COLO829 (cell line): ENCODE data around the gene NCOA1.

Source experiments
- DNase-seq: peaks from one replicate; pipeline ENCODE4 v3.0.0; 2012; ENCODE audit warnings: low spot score

NCOA1 gene

DNA sequence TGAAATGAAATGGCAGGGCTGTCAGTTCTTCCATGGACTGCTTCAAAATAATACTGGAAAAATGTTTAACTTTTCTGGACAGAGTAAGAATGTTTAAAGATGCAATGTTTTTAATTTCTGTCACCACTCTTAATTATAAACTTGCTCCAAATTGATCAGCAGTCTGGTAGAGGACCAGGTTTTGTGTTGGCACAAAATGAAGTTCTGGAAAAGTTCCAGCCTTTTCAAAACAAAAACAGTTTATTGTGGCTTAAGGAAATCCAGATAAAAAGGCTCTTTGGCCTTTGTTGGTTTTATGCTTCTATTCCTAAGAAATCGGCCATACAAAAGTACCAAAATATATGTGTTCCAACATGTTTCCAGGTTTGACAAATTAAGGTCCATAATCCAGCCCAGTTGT is 253.3 kb downstream of the NCOA1 start:
- no peak for DNase-seq

DNA sequence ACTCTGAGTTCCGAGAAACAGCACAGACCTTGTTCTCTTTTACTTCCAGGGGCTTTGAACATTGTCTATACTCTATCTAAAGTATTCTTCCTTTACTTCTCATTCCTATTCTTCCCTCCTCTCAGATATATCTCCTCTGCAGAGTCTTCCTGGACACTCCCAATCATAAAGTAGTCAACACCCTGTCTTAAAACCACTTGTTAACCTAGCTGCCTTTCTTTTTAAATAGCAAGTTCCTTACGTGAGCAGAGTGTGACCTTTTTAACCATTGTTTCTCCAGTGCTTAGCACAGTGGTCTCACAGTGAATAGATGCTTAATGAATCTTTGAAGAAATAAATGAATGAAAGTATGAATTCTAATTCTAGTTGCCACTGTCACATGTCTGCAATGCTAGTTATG is 254.8 kb downstream of the NCOA1 start:
- no peak for DNase-seq

DNA sequence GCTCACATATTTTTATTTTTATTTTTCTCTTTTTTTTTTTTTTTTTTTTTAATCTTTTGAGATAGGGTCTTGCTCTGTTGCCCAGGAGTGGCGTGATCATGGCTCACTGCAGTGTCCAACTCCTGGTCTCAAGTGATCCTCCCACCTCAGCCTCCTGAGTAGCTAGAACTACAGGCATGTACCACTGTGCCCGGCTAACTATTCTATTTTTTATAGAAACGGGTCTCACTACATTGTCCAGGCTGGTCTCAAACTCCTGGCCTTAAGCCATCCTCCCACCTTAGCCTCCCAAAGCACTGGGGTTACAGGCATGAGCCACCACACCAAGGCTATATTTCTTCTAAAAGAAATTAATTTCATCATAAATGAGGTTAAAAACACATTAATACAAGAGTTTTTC is 256.2 kb downstream of the NCOA1 start:
- no peak for DNase-seq

DNA sequence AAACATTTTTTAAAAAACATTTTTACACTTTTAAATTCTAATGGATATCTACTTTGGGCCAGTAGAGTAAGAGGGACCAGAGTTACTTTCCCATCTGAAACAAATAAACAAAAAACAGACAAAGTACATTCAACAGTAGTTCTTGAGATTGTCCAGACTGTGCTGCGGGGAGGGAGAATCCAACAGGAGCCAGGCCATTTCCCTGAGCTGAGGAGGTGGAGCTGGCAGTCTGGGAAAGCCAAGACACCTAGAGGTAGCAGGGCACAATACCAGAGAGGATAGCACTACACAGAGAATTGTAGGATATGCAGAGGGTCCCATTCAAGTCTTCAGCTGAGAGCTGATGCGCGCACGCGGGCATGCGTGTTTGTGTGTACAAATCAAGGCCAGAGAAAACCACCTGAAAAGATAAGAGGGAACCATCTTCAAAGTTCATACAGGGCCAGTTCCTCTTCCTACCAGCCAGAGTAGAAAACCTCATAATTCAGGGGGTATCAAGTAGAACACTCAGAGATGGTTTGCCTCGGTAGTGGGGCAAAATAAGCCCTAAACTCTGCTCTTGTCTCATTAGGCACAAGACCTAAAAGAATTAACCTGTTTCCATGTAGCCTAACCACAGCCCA is 258.1 kb downstream of the NCOA1 start:
- DNase-seq: no peak

DNA sequence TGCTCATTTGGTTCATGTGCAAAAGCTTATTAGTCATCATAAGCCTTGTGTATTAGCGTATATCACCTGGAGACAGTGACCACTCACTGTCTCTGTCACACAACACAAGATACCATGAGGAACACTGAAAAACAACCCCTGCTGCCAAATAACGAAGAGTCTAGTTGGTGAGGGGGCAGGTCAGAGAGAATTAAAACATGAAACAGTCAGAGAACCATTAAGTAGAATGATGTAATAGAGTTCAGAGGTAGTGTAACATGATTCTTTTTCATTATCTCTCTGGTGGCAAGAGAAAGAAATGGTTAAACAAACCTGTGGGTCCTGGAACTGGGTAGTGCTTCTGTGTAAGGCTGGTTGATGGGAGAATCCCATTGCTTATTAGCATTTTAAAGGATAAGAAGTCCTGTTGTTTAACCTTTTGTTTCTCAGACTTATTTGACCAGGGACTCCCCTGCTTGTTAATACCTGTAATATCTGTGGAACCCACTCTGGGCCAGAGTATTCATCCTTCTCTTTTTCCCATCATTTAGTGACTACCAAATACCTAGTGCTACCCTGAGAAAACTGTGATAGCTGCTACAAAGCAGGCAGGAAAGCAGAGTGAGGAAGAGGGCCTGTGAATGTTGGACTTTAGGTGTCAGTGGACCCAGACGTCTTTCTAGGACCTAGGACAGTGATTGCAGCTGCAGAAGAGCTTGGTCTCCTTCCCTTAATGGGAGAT is 264.1 kb downstream of the NCOA1 start:
- no peak for DNase-seq

DNA sequence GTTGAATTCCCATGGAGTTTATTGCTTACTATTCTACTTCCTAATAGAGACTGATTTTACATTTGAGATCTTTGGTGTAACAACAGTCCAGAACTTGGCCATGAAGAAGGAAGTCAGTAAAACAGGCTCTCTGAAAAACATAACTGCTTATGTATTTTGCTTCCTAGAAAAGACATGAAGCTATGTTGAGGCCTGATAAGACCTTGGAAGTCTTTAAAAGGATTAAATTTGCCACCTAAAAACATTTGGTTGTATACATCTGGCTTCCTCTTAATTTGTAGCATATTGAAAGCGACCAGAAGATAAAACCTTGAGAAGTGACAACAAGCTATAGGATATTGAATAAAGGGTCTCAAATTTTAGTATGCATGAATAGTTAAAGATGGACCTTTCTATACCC is 265.7 kb downstream of the NCOA1 start:
- DNase-seq: no peak

DNA sequence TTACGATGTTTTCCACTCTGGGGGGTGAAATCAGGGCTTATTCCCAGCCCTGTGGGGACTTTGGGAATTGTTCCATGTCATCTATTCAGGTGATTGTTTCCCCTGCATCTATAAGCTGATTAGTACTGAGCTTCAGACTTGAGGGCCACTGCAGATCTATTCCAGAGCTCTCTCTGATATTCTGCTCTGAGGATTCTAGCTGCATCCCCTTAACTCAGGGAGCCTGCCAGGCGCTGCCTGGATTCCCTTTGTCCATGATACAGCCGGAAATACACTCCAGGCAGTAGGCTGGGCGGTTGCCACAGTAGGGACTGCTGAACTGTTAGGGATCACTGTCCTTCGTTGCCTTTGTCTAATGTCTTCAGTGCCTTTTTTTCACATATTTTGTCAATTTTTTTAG is 270.8 kb downstream of the NCOA1 start:
- DNase-seq: no peak

DNA sequence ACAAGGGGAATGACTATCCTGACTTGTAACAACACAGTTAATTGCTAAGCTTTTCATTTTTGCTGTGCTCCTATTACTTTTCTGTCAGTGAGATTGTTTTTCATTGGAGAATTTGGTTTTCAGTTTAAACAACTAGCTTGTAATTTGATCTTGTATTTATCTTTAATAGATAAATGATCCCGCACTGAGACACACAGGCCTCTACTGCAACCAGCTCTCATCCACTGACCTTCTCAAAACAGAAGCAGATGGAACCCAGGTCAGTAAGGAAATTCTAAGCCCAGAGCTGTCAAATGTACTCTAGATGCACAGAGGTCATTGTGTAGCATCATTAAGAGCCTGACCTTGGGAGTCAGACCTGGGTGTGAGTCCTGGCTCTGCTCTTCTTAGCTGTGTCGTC is 271.5 kb downstream of the NCOA1 start:
- DNase-seq: no peak

DNA sequence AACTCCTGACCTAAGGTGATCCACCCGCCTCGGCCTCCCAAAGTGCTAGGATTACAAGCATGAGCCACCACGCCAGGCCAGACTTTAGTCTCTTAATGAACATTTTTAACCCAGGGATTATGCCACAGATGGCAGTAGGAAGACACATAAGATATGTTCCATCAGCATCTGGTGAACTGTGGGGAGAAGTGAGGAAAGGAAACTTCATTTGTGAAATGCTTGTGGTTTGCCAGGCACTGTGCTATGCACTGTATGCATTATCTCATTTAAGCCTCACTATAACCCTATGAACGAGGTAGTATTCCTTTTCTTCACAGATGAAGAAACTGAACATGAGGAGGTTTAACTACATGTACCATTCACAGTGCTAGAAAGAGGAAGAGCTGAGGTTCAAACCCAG is 272.8 kb downstream of the NCOA1 start:
- DNase-seq: no peak

DNA sequence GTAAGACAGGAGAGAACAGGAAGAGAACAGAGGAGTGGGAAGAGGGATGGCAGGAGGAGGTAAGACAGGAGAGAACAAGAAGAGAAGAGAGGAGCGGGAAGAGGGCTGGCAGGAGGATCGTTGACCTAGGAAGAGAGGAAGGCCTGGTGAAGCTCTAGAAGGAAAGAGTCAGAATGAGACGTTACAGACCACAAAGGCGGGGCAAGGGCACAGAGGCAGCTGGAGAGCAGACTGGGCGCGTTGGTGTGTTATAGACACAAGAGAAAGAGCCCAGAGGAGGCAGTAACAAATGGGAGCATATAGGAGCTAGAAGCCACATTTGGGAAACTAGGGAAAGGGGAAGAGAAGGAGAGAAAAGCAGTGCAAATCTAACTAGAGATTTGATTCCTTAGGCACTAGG is 275.6 kb downstream of the NCOA1 start:
- DNase-seq: no peak

DNA sequence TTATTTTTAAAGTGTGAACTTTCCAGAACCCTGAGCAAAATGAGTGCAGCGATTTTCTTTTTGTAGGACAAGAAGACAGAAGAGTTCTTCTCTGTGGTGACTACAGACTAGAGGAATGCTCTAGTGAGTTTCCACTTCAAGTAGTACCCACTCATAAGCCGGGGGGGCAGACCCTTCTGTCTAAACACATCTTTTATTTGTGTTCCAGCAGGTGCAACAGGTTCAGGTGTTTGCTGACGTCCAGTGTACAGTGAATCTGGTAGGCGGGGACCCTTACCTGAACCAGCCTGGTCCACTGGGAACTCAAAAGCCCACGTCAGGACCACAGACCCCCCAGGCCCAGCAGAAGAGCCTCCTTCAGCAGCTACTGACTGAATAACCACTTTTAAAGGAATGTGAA is 277.0 kb downstream of the NCOA1 start:
- DNase-seq: no peak

DNA sequence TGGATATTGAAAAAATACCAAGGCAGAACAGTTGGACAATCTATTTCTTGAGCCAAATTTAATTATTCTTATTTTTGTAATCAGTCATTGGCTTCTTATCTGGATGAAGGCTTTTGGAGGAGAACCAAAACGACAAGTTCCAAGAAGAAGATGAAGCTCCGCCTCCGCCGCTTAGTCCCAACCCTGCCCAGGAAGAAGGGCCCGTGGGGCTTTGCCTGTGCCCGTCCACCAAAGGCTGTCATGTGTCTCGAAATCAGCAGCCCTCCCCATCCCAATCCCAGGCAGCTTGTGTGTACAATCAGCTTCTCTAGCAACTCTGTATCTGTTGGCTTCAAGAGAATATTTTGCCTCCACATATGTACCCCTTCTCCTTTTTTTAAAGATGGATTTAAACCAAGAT is 277.5 kb downstream of the NCOA1 start:
- DNase-seq: no peak

DNA sequence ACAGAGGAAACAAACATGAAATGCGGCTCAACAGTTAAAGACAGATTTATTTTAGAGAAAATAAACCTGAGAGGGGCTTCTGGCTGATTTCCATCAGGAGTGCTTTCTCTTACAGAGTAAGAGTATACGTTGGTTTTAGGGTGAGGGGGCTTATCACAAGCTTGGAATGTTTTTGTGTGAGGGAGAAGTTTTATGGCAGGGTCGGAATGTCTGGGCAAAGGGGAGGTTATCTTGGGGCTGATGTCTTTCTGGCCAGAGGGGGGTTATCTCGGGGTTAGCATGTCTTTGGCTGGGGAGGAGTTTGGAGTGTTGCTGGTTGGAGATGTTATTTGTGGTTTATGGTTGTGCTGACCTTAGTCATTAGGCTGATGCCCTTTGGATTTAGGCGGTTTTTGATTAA is 280.0 kb downstream of the NCOA1 start:
- DNase-seq: no peak

DNA sequence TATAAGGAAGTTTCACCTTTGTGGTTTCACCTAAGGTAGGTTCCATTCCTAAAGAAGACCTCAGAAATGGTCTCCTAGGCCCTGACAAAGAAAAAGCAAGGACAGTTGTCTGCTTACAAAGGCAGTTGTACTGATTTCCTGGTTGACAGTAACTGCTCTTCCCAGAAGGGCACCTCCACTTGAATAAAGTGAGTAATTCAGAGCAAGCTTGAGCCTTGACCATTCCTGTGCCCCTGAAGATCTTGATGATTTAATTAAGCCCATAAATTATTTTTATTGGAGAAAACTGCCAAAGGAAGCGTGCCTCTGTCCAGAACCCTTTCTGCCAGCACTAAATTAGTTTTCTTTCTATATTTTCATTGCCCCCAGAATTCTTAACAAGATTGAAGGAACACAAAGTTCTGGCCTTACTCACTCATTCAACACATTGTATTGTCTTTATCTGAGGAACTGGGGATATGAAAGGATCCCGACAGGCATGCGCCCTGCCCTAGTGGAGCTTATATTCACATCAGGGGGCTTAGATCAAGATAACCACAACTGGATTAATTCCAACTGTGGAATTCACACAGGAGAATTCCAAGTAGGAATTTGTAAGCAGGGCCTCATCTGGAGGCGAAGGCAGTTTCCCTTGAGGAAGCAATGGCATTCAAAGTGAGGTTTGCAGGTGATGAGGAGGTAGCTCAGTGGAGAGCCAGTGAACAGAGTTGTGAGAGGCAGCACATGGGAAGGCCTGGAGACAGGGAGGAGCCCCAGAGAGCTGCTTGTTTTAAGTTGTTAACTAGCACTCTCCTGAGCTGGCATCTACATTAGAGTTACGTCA is 280.9 kb downstream of the NCOA1 start:
- no peak for DNase-seq

DNA sequence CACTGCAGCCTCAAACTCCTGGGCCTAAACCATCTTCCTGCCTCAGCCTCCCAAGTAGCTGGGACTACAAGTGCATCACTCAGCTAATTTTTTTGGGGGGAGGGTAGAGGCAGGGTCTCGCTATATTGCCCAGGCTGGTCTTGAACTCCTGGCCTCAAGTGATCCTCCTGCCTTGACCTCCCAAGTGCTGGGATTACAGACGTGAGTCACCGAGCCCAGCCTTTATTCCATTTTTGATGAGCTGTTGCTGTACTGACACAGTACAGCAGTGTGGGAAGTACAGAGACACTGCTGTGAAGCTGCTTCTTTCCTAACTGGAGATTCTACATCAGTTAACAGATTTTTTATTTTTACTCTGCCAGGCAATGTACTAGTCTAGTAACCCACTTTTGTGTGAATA is 283.3 kb downstream of the NCOA1 start:
- DNase-seq: no peak

DNA sequence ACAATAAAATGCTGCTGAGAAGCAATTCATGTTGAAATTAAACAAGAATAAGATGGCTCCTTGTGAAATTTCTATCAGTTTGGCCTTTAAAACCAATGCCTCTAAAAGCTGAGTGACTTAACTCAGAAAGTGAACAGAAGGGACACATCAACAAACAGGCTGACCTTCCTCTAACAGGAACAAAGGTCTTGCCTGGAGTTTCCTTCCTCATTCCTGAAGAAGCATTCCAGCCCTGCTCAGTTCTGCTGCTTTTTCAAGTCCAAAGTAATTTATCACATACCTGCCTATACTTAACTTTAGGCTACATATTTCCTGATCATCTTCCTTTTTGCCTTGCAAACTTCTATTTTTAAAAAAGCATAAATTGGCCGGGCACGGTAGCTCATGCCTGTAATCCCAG is 288.1 kb downstream of the NCOA1 start:
- DNase-seq: no peak

DNA sequence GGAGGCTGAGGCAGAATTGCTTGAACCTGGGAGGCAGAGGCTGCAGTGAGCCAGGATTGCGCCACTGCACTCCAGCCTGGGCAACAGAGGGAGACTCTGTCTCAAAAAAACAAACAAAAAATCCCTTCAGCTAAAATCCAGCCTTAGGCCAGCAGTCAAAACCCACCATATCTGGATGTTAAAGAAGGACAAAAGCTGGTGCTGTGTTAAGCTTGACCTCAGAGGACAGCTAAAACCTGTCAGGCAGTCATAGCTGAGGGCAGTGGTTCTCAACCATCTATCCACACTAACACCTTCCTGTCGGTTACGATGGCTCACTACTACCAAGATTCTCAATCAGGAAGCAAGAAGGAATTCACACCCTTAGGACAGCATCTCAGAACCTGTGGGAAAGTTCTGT is 292.6 kb downstream of the NCOA1 start:
- DNase-seq: no peak

DNA sequence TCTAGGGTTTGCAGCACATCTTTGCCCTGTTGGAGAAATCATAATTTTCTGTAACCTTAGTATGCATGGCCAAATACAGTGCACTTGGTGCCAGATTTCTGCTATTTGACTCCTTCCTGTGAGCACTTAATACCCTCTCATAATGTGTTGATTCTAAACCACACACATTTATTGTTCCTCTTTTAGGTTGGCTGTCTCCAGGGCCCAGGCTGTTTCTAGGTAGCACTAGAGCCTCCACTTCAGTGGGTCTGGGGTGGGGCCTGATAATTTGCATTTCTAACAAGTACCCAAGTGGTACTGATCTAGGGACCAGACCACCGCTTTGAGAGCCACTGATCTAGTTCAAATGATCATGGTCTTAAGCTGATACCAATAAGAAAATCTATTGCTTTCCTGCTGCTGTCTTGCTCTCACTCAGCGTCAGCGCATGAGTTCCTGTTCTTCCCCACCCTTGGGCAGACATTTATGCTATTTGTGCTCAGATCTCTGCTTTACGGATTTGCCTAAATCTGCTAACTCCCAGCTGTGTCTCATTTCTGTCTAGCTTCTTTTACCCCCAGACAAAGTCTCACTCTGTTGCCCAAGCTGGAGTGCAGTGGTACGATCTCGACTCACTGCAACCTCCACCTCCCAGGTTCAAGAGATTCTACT is 294.7 kb downstream of the NCOA1 start:
- DNase-seq: no peak

DNA sequence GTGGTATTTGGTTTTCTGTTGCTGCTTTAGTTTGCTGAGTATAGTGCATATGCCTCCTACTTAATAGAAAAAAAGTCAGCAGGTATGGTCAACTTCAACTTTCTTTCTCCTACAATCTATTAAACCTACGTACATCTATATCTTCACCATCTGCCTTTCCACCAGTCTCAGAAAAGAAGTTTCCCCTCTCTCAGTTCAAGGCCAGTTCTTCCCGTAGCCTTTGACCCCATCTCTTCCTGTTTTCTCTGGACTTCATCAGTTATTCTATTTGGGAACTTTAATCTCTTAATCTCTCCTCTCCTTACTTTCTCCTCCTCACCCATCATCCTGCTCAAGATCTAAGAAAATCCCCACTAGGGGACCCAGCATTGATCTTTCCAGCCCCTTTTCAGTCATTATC is 296.5 kb downstream of the NCOA1 start:
- DNase-seq: no peak

DNA sequence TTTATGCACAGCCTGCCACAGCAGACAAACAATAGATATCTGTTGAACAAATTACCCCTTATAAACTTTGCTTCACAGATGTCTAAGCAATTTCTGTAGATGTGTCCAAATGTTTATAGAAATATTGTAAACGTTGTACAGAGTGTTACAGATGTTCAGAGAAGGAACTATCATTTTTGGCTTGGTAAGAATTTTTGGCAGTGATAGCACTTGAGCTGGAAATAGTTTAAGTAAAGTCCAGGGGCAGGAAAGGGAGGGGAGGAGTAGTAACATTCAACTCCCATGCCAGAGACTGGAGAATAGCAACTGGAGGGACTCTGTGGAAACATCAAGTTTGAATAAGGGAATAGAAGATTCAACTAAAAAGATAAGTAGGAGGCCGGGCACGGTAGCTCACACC is 297.8 kb downstream of the NCOA1 start:
- DNase-seq: no peak

DNA sequence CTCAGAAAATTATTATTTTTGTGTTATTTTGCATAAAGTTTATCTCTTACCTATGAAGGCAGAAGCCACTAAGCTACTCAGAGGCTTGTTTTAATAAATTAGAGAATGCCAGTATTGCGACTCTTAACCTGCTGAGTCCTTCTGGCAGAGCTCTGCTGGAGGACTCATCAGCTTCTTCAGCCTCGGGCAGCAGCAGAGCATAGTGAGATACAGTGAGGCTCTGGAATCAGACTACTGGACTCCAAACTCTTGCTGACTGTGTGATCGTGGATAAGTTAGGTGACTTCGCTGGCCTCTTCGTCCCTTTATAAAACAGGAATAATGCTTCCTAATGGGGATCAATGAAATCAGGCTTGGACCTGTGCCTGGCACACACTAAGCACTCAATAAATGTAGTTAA is 300.4 kb downstream of the NCOA1 start:
- DNase-seq: no peak

DNA sequence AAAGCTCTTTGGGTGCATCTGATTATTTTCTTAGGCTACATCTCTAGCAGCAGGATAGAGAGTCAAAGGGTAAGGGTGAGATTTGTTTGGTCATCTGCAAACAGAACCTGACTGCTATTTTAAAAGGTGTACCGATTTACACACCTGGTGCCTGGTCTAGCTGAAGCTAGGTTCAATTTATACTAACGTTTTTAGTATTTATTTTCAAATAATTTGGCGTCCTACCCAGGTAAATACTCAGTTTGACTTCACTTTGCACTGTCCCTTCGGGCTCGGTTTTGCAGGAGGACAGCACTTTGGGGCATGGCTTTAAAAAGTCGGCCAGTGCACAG is 301.5 kb downstream of the NCOA1 start:
- no peak for DNase-seq
